ENCODE data around the gene CMSS1. TPM values are rescaled to one million over a fixed set of nuclear protein-coding genes. Genes with fewer than 3 reads are reported as not detected.

CMSS1 gene
- polyA plus RNA-seq, 1 donor: 25.0 TPM

DNA sequence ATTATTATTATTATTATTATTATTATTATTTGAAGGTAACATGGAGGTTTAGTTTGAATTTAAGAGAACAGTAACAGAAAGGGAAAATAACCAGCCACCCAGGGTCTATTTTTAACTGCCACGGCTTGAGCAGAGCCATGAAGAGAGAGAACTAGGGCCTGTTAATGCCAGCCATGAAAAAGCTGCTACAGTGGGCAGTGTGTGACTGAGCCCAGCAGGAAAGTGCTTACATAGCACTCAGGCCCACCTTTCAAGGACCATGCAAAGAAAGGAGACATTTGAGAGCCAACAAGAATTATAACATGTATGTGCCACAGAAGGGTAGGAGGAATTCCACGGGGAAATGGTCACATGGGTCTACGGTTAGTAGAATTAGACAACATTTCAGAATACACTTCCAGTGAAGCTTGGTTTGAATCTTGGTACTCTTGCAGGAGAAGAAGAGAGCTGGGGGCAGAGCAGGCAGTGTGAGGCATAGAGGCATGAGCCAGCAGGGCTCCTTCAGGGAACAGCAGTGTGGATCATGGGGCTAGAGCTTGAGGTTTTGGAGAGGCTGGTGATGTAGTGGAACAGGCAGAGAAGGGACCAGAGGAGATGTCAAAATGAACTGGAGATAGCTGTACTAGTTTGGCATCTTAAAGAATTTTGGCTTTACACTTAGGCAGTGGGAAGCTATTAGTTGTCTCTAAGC lies 140.7 kb downstream of the CMSS1 start:
- DNase-seq (ENCODE audit: low read depth): no peak

DNA sequence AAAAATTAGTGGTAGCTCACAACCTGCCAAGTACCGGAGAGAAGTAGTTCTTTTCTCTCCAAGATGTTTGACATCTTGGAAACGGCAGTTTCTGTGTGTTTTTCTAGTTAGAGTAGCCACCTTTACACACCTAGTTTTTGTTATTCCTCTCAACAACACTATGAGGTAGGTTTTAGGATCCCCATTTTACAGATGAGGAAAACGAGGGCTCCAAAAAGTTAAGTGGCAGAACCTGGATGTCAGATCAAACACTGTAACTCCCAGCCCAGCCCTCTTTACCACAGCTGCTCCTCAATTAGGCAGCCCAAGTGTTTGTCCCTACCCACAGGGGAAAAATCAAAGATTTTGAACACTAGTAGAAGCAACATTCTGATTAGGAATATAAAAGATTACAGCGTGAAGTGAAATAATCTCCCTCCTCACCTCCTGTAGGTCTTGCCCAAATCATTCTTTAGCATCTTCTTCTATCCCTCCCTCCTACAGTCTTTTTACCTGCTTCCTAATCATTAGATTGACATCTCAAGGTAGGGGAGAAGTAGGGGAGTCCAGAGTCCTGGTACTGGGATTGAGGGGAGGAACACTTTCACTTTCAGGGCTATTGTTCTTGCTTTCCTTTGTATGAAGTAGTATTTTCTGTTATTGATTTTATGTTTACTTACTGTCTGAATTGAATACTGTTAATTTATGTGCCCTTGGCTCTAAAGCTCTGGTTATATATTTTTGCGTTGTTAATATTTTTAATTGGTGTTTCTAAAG lies 142.6 kb downstream of the CMSS1 start:
- no peak for DNase-seq (ENCODE audit: low read depth)

DNA sequence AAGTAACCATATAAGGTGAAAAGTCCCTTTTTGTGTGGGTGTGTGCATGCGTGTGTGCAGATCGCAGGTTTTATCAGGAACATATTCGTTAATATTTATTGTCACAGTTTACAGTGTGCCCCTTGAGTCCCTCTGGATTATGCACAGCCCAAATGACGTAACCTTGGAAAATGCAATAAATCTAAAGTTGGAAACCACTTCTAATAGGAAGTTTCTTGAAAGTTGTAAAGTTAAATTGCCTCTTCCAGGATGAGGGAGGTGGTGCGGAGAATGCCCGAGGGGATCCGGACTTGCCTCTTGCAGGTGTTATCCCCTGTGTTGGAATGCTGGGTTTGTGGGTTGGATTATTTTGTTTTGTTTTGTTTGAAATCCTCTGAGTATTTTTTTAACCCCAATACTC lies 143.3 kb downstream of the CMSS1 start:
- DNase-seq (ENCODE audit: low read depth): no peak

DNA sequence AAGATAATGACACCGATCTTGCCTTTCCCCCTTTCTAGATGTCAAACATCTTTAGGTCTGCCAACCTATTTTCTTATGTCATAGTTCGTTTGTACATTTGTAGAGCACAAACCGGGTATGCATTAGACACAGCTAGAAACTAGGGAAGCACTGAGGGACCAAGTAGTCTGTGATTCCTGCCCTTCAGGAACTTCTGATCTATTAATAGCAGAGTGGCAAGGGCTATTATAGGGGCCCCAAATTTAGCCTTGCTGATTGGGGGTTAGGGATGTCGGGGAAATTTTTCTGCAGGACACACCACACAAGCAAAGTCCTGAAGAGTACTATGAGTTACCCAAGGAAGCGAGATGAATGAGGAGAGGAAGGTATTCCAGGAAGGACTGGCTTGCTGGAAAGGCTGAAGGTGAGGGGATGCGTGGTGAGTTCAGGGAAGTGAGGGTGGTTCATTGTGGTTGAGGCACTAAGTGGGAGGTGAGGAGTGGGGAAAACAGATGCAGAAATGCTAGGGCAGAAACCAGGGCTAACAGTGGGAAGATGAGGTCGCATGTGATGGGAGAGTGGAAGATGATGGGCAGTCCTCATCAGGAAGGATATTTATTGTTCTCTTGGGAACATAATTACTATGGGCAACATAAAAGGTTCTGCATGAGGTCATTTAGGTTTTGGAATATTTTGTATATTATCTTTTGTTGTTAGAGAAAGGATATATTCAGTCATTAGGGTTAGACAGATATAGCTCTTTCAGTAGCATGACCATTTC lies 144.3 kb downstream of the CMSS1 start:
- no peak for DNase-seq (ENCODE audit: low read depth)

DNA sequence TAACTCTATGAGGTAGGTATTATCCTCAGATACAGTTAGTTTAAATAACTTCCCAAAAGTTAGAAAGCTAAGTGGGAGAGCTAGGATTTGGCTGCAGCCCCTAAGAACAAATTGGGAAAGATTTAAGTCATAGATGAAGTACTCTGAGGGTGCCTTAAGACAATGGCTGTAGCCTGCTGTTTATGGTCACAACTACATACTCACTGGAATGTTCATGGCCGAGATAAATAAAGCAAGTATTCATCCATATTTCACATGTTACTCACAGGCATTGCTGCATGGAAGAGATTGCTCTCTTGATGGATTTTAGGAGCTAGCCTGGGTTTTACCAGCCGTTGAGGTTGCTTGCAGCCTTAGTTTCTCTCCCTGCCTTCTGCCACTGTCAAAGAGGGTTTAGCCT lies 145.0 kb downstream of the CMSS1 start:
- no peak for DNase-seq (ENCODE audit: low read depth)

DNA sequence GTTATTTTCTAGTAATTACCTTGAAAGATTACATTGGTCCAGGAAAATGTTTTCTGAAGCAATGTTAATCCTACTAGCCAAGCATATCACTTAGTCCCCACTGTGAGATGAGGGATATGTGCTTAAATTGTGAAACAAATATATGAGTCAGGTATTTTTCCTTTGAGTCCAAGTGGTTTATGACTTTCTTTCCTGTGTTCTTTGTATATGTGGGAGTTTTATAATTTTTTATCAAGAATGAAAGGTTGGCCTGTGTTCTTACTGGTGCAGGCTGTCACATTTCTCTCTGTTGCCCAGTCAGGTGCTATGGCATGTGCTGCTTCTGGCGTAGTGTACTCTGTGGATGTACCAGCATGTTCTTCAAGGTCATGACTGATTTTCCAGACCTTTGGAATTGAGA lies 147.4 kb downstream of the CMSS1 start:
- DNase-seq (ENCODE audit: low read depth): no peak

DNA sequence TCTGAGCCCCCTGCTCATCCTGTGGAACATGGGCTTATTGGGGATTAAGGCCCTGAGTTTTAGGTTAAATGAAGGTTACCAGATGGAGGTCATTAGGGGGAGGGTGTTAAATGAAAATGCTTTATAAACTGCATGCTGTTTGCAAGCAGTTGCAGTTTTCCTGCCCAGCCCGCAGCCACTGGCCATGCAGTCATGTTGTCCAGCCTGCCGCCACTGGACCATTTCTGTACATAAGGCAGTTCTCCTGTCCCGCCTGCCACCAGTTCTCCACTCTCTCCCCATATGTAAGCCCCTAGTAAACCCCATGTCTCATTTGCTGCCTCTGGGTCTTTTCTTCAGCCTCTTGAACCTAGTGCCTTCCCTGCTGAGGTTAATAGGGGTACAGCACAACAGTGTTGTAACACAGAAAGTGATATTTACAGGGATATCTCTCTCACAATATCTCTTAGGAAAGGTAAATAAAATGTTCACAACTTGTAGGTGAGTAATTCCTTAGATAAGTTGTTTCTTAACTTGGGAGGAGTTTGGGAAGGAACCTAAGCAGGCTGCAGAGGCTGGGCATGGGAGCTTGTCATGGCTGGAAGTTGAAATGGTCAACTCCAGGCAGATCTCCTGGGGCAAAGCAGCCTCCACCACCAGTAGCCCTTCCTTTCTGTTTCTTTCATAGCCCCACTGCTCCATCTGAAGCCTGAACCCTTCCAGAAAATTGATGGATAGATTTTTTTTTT lies 148.2 kb downstream of the CMSS1 start:
- DNase-seq (ENCODE audit: low read depth): no peak

DNA sequence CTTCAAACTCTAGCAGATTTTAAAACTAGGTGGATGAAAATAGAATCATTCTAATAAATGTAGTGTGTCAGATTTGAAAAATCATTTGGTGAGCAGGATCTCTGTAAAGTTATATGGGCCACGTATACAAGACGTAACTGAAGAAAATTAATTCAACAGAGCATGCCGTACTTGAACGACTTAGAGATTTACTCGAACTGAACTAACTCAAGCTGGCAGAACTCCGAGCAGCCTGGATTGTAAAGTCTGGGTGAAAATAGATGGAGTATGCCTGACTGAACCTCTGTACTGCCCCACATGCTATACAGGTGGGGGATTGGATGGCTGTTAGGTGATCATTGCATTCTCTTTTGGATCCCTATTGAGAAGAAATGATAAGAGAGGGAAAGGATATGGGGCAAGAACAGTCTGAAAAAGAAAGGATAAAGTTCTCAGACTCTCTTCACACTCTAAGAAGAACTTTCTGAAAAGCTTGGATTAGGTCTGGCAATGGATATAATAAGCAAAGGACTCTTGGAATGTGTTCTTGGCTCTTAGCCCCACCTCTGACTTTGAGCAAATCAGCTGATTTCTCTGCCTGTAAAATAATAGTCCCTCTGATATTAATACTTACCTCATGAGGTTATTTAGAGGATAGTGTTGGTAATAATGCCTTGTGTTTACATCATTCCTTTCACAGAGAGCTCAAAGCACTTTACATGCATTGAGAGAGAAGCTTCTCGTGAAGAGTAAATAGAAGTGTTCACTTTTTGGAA lies 149.2 kb downstream of the CMSS1 start:
- DNase-seq (ENCODE audit: low read depth): peak; percentile 76

DNA sequence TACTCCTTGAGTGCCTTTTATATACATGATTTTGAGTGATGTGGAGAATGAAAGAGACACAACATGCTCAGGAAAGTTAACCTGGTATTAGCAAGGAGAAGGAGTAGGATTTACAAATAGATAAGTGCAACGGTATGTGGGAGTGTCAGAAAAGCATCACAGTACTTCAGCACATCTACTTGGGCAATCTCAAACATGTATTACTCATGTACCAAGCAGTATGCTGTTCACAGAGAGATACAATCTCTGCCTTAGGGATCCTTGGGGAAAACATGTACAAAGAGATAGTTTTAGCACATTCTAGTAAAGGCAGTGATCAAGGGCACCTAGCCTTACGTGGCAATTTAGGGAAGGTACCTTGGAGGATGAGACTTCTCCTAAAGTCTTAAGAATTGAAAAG lies 150.1 kb downstream of the CMSS1 start:
- no peak for DNase-seq (ENCODE audit: low read depth)

DNA sequence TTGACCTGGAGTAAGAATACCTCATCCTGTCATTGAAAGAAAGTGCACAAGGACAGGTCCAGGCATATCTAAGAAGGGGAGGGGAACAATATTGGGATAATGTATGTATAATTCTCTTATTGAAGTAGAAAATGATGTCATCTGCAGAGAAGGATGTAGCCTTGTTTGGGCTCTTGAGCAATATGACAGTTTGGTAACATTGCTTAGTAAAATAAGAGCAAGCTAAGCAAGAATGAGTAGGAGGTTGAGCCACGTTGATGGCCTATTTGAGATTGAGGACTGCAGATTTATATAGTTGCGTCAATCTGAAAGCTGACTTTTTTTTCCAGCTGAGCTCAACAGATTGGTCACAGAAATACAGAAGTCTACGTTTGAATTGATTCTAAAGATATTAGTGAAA lies 151.5 kb downstream of the CMSS1 start:
- no peak for DNase-seq (ENCODE audit: low read depth)

DNA sequence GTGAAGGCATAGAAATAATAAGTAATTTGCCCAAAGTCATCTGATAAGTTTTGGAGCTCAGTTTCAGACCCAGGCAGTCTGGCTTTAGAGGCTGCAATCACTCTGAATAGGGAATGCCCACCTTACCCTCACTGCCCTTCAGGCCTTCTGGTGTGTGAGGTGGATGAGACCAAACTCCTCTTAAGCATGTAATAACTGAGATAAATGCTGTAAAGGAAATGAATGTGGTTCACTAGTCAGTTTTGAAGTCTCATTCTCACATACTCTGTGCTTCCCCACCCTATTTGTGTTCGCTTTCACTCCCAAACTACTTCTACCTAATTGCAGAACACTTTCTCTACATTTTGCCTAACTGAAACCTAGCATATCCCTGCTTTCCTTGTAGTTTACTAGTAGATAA lies 152.5 kb downstream of the CMSS1 start:
- DNase-seq (ENCODE audit: low read depth): no peak

DNA sequence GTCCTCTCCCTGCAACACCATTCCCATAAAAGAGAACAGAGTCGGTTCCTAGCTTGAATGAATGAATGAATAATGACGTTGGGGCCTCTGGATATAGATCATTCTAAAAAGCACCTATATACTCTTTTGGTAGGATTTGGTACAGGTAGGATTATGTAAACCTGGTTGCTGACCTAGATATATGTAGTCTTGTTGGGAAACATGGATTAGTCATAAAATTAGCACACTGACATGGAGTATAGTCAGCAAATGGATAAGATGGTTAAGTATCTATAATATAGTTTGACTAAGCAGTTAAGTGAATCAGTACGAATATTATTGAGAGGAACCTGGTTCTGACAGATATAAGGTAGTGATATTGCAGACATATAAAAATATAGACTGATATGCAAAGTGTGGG lies 154.1 kb downstream of the CMSS1 start:
- DNase-seq (ENCODE audit: low read depth): no peak

DNA sequence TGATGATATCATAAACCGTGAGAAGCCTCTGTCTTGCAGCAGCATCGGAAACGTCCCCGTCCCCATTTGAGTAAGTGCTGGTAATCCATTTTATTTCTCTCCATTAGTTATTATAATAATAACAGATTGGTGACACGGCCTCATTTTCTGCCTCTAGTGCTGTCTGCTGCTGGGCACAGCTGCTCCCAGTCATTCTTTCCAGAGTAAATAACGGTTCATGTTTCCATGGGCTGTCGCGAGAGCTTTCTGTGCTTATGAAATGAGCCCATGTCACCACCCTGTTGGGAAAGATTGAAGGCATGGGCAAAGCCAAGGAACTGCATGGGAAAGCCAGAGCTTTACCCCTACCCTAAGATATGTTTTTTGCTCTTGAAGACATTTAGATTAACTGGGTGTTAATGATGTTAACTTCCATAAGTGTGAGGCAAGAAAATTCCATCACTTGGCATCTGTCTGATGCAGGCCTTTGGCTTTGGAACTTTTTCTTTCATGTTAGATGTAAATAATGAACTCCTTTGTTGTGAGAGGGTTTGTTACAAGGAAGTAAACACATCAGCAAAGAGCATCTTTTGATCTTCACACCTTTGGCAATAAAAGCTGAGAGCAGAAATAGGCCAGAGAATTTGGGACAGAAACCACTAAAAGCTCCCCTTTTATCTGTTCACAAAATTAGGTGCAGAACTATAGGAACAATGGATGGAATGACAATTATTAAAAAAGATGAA lies 154.9 kb downstream of the CMSS1 start:
- DNase-seq (ENCODE audit: low read depth): no peak

DNA sequence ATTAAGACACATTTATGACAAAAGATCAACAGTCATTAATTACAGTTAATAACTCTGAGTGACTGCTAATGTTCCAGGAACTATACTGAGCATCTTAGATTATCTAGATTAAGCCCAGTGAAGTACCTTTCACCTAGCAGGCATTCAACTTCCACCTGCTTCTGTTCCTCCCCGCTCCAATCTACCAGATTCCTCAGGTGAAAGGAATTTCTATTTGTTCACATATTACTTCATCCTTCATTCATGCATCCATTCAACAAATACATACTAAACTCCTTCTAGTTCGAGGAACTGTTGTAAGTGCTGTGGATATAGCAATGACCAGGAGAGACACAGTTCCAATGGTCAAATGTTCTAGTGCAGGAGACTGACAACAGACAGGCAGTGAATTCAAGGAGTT lies 157.3 kb downstream of the CMSS1 start:
- DNase-seq (ENCODE audit: low read depth): no peak

DNA sequence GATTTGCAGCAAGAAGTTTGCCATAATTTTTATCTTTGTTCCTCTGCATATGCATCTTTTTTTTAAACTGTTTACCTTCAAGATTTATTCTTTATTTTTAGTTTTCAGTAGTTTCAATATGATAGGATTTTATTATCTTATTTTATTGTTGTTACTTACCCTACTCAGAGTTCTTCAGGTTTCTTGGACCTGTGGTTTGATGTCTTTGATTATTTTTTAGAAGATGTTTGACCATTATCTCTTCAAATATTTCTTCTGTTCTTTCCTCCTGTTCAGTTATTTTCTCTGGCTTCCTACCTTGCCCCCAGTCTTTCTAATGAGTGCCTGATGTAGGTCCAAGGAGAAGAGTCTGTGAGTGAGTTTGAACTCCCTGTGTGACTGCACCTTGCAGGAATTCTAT lies 158.9 kb downstream of the CMSS1 start:
- no peak for DNase-seq (ENCODE audit: low read depth)

DNA sequence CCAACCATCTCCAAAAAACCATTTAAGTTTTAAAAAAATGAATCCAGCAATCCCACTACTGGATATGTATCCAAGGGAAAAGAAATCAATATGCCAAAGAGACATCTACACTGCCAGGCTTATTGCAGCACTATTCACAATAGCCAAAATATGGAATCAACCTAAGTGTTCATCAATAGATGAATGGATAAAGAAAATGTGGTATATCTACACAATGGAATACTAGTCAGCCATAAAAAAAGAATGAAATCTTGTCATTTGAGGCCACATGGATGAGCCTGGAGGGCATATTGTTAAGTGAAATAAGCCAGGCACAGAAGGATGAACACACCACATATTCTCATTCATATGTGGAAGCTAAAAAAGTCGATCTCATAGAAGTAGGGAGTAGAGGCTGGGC lies 160.6 kb downstream of the CMSS1 start:
- DNase-seq (ENCODE audit: low read depth): no peak

DNA sequence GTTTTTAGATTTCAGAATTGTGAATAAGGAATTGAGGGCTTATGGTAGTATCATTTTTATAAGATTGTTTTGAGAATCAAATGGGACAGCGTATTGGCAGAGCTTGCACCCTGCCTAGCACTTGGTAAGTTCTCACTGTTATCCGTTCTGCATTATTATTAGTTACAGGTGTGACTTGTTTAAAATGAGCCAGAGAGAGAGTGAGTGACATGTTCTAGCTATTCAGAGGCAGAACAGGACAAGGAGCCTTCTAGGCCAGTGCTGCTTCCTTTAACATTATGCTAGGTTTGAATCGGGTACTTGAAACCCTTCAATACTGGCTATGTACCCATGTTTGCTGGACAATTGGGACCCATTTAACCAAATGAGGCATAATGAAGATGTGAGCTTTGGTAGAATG lies 162.9 kb downstream of the CMSS1 start:
- DNase-seq (ENCODE audit: low read depth): no peak

DNA sequence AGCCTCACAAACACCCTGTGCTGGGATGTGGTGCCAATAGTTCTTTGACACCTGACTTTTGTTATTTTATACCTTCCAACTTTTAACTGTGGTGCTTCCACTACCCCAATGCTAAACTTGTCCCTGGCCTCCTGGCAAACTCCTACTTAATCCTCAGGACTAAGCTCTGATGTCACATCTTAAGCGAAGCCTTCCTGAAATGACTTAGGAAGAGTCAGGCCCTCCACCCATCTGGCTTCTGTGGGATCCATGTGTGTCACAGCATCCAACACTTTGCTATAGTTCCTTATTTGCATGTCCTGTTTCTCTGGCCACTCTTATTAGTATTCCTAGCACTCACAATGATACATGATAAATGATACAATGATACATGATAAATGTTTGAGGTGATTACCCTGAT lies 163.5 kb downstream of the CMSS1 start:
- DNase-seq (ENCODE audit: low read depth): no peak

DNA sequence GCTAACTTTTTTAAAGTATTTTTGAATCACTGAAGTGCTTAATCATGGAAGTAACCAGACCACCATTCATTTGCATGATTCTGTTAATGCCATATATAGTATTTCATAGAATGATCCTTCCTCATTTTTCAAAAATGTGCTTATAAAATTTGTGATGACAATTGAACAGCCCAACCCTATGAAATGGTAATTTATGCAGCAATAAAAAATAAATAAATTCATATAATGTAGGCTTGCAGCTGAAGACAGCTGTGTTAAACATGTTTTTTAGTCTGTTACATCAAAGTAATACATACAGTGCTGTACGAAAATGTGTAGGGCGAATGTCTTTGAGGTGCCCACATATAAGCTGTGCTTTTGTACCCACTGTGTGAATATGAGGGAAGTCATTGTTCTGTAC lies 165.0 kb downstream of the CMSS1 start:
- no peak for DNase-seq (ENCODE audit: low read depth)

DNA sequence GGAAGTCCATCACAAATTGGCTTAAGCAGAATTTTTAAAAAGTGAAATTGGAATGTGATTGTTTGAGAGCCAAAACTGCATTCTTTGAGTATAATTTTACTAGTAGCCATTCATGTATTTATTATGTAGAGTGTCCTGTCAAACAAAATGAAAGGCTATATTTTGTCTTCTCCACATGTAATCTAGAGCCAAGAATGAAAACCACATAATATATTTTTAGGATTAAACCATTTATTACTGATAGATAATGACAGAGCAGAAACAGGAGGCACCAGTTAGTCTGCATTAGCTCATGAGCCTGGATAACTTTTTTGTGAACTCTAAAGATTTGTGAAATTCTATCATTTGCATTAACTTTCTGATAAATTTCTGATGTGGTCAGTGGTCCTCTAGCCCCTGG lies 166.5 kb downstream of the CMSS1 start:
- no peak for DNase-seq (ENCODE audit: low read depth)

DNA sequence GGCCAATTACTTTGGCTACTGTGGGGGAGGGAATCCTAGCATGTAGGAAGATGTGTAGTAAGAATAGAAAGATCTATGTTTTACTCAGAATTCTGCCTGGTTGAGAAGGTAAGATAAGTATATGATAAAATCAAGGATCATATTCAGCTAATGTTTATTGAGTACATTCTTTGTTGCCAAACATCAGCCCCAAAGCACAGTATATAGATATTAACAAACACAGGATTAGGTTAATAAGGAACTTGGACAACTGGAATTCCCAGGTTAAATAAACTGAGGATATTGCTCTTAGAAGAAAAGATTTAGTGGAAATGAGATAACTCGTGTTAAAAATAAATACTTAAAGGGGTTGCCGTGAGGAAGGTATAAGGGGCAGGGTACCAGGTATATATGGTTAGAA lies 167.0 kb downstream of the CMSS1 start:
- no peak for DNase-seq (ENCODE audit: low read depth)
